HCT116 (cell line): ENCODE data around the gene VWA5B1. TPM values are rescaled to one million over a fixed set of nuclear protein-coding genes. Genes with fewer than 3 reads are reported as not detected.

Source experiments
- ATAC-seq: fragments of 200-7000 bp; cut with Tn5 transposase; 2 replicates; pipeline ENCODE4 v1.9.1; 2020; ENCODE audit warnings: mild to moderate bottlenecking, moderate library complexity
- BruUV-seq: library from RNA; stranded (reverse); fragments of 400-500 nt; replicated peaks from 2 replicates; lab custom pipeline; 2021; lab: Mats Ljungman, UMichigan
- CTCF ChIA-PET: fragments of 300-600 bp; sonication (Branson Sonifier 250); formaldehyde crosslinking; loops from one replicate; lab custom pipeline; 2021; ENCODE audit warnings: antibody characterized with exemption; lab: Charles Lee
- POLR2A ChIA-PET: fragments of 300-600, 350-600 bp; sonication (Branson Sonifier 250); formaldehyde crosslinking; loops from one replicate; lab custom pipeline; 2021; ENCODE audit warnings: antibody characterized with exemption; lab: Charles Lee
- RAD21 ChIA-PET, 2 experiments: fragments of 300-600 bp; sonication (Branson Sonifier 250); formaldehyde crosslinking; loops; one replicate each; lab custom pipeline; 2023; ENCODE audit warnings: low total read pairs in 2 of 2; ENCODE audit not compliant: uncharacterized antibody in 2 of 2, unreplicated experiment in 2 of 2, low non-redundant PET in 1 of 2; lab: Charles Lee
- DNase-seq: peaks from one replicate; pipeline ENCODE4 v3.0.0-alpha.2; 2010; ENCODE audit warnings: low read depth, low spot score
- H2AFZ ChIP-seq: fragments of 200-600 bp; shearing (Covaris generic), sonication (generic); 2 replicates; pipeline ENCODE4 v1.6.1; 2017; ENCODE audit warnings: low read depth, mixed run types, mixed read lengths, antibody characterized with exemption, low read length; ENCODE audit not compliant: poor library complexity, severe bottlenecking
- H3K27ac ChIP-seq: 2 replicates; pipeline ENCODE4 v1.5.1; 2012; ENCODE audit warnings: low read depth, low read length
- H3K27me3 ChIP-seq: fragments of 200-600 bp; sonication (generic); 2 replicates; pipeline ENCODE4 v1.6.1; 2016; ENCODE audit warnings: mixed run types, low read length, mixed read lengths; ENCODE audit not compliant: insufficient read depth
- H3K36me3 ChIP-seq, 2 experiments: fragments of 200-500 bp in 1 of 2; fragments of 200-600 bp in 1 of 2; sonication (Bioruptor generic) in 1 of 2; sonication (generic) in 1 of 2; 2 replicates each; pipeline versions ENCODE4 v1.5.1 to v1.6.1; 2014 to 2016; ENCODE audit warnings: low read length in 2 of 2, inconsistent platforms in 1 of 2, mixed read lengths in 1 of 2, mixed run types in 1 of 2; ENCODE audit not compliant: insufficient read depth in 2 of 2, control insufficient read depth in 1 of 2
- H3K4me1 ChIP-seq, 2 experiments: fragments of 200-600 bp in 1 of 2; sonication (generic) in 1 of 2; 2 replicates each; pipeline versions ENCODE4 v1.5.1 to v1.6.1; 2012 to 2017; ENCODE audit warnings: low read length in 2 of 2, inconsistent platforms in 1 of 2, mild to moderate bottlenecking in 1 of 2, mixed read lengths in 1 of 2, mixed run types in 1 of 2, moderate library complexity in 1 of 2; ENCODE audit not compliant: insufficient read depth in 2 of 2, control insufficient read depth in 1 of 2
- H3K4me2 ChIP-seq: fragments of 200-600 bp; sonication (generic); 2 replicates; pipeline ENCODE4 v1.6.1; 2017; ENCODE audit warnings: mixed run types, low read length, mixed read lengths
- H3K4me3 ChIP-seq, 2 experiments: fragments of 200-600 bp in 1 of 2; sonication (generic) in 1 of 2; replicated peaks in 1 of 2; 2 replicates each; pipeline ENCODE4 v1.5.1; 2011 to 2016; ENCODE audit warnings: low read length in 2 of 2, control low read depth in 1 of 2, low read depth in 1 of 2, mild to moderate bottlenecking in 1 of 2, mixed read lengths in 1 of 2, mixed run types in 1 of 2
- H3K79me2 ChIP-seq: fragments of 200-600 bp; sonication (generic); 2 replicates; pipeline ENCODE4 v1.6.1; 2017; ENCODE audit warnings: mild to moderate bottlenecking, mixed run types, low read length, moderate library complexity, mixed read lengths; ENCODE audit not compliant: insufficient read depth
- H3K9ac ChIP-seq: fragments of 200-600 bp; sonication (generic); 2 replicates; pipeline ENCODE4 v1.6.1; 2016; ENCODE audit warnings: low read length, mixed read lengths
- H3K9me2 ChIP-seq: fragments of 200-600 bp; sonication (generic), shearing (Covaris generic); 2 replicates; pipeline ENCODE4 v1.6.1; 2017; ENCODE audit warnings: mixed run types, mild to moderate bottlenecking, moderate library complexity; ENCODE audit not compliant: insufficient read depth
- H3K9me3 ChIP-seq, 2 experiments: fragments of 200-500 bp in 1 of 2; fragments of 200-600 bp in 1 of 2; sonication (Bioruptor generic) in 1 of 2; sonication (generic) in 1 of 2; 2 replicates each; pipeline ENCODE4 v1.6.1; 2014 to 2017; ENCODE audit warnings: low read length in 2 of 2, mixed read lengths in 2 of 2, inconsistent platforms in 1 of 2, low read depth in 1 of 2, mild to moderate bottlenecking in 1 of 2, mixed run types in 1 of 2, moderate library complexity in 1 of 2; ENCODE audit not compliant: control insufficient read depth in 1 of 2, insufficient read depth in 1 of 2
- H4K20me1 ChIP-seq: fragments of 200-600 bp; sonication (generic), shearing (Covaris generic); 2 replicates; pipeline ENCODE4 v1.6.1; 2017; ENCODE audit warnings: mixed run types, mild to moderate bottlenecking, moderate library complexity; ENCODE audit not compliant: insufficient read depth
- CTCF ChIP-seq, 3 experiments: fragments of 200-600 bp in 1 of 3; sonication (generic) in 1 of 3; IDR thresholded peaks in 2 of 3; conservative IDR thresholded peaks in 1 of 3; 2 replicates each; pipeline ENCODE4 v1.5.1; 2012 to 2017; ENCODE audit warnings: low read depth in 2 of 3, low read length in 2 of 3, antibody characterized with exemption in 1 of 3, borderline replicate concordance in 1 of 3, control low read depth in 1 of 3, mild to moderate bottlenecking in 1 of 3, mixed read lengths in 1 of 3, mixed run types in 1 of 3, moderate library complexity in 1 of 3; ENCODE audit not compliant: insufficient read depth in 1 of 3
- EZH2 ChIP-seq: fragments of 200-600 bp; sonication (generic); IDR thresholded peaks from 2 replicates; pipeline ENCODE4 v1.6.1; 2017; ENCODE audit warnings: antibody characterized with exemption, mixed run types
- FOSL1 ChIP-seq: IDR thresholded peaks from 2 replicates; pipeline ENCODE4 v1.6.1; 2012; ENCODE audit warnings: low read depth
- REST ChIP-seq: IDR thresholded peaks from 2 replicates; pipeline ENCODE4 v1.6.1; 2012; ENCODE audit warnings: low read depth
- SRF ChIP-seq: IDR thresholded peaks from 2 replicates; pipeline ENCODE4 v1.6.1; 2012; ENCODE audit warnings: low read depth
- ZNF274 ChIP-seq: fragments of 200-500 bp; sonication (Bioruptor generic); IDR thresholded peaks from 2 replicates; pipeline ENCODE4 v1.6.1; 2014; ENCODE audit warnings: mild to moderate bottlenecking, low read depth, low read length, inconsistent platforms
- intact Hi-C: fragments of 100-400 bp; cut with micrococcal nuclease; formaldehyde crosslinking; loops from 2 replicates; pipeline ENCODE4 v1.10.0; 2022
- total RNA-seq: library from RNA; stranded (reverse); gene quantifications from one replicate; pipeline ENCODE4 v1.2.1, GENCODE V29; 2021; ENCODE audit not compliant: unreplicated experiment
- TF ChIP-seq, protein P1 (sequence below): IDR thresholded peaks from 2 replicates; pipeline ENCODE4 v1.6.1; 2011; ENCODE audit warnings: mild to moderate bottlenecking, low read length, moderate library complexity; ENCODE audit not compliant: insufficient replicate concordance; ENCODE audit errors: extremely low read depth

The VWA5B1 gene
- total RNA-seq, 1 experiment from 2014 or later: not detected

DNA sequence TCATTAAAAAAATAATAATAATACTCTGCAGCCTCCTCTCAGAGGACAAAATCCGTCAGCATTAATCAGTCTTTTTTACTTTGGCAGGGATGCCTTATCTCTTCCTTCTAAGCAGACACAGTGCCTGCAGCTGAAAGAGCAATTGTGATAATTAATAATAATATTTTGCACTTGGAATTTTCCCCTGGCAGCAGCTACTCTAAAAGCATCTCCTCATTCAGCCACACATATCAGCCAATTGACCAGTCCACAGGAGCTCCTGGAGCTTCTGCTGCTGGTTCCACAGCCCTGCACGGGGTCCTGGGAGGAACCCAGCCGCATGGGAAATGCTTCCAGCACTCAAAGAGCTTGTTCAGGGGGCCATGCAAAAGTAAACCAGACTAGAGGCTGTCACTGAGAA lies 31.0 kb upstream of the VWA5B1 start (continued):
- no peak for TF ChIP-seq REST
- TF ChIP-seq, protein P1, sequence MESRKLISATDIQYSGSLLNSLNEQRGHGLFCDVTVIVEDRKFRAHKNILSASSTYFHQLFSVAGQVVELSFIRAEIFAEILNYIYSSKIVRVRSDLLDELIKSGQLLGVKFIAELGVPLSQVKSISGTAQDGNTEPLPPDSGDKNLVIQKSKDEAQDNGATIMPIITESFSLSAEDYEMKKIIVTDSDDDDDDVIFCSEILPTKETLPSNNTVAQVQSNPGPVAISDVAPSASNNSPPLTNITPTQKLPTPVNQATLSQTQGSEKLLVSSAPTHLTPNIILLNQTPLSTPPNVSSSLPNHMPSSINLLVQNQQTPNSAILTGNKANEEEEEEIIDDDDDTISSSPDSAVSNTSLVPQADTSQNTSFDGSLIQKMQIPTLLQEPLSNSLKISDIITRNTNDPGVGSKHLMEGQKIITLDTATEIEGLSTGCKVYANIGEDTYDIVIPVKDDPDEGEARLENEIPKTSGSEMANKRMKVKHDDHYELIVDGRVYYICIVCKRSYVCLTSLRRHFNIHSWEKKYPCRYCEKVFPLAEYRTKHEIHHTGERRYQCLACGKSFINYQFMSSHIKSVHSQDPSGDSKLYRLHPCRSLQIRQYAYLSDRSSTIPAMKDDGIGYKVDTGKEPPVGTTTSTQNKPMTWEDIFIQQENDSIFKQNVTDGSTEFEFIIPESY: no peak

GRCh38 chr1:20261095-20261494 lies 29.6 kb upstream of the VWA5B1 start:
- Histone ChIP-seq H2AFZ (no peak overlapping the region), H3K27me3 (no peaks in the 10 kb centered on the region; the same call in 1 of the 2 replicates), H3K4me3 (no peak overlapping the region), H3K9me3 (no peaks in the 10 kb centered on the region), H3K36me3 (no peaks in the 10 kb centered on the region), H3K79me2 (no peaks in the 10 kb centered on the region), H3K27ac (no peak overlapping the region), H3K4me1 (peaks cover 0 to 7% of the 10 kb centered on the region in 2 experiments; a peak in 2 of 4 replicates), H3K9me2 (no peaks in the 10 kb centered on the region), H4K20me1 (no peaks in the 10 kb centered on the region), H3K9ac (no peak overlapping the region), H3K4me2 (no peak overlapping the region)
- ChIA-PET RAD21 (no interaction called here), POLR2A (no interaction called here), CTCF (no interaction called here)
- ATAC-seq: no peak
- BruUV-seq: no TSS peak
- no peak for DNase-seq
- intact Hi-C loops: no loop called here
- TF ChIP-seq SRF (no peak), EZH2 (no peak), FOSL1 (no peak), ZNF274 (no peak), CTCF (IDR thresholded peaks at IDR 0.05 in 2 of 3, conservative IDR thresholded peaks at IDR 0.05 in 1 of 3; ENCODE audit: borderline replicate concordance in 1 of 3, insufficient read depth in 1 of 3, low read depth in 2 of 3, low read length in 2 of 3) (no peak)
